HG03066 (cell line): ENCODE results near the gene STRN3.
"Not testable (repeated sequence)": the region's sequence is repeated elsewhere in the genome, so short reads cannot be mapped to it uniquely, and the experiment has no call there.

ENCODE experiments used
- ATAC-seq: cut with Tn5 transposase; IDR thresholded peaks from one replicate; pipeline ENCODE4 v1.9.1; 2021; ENCODE audit warnings: low read depth; ENCODE audit not compliant: unreplicated experiment

STRN3 gene

DNA sequence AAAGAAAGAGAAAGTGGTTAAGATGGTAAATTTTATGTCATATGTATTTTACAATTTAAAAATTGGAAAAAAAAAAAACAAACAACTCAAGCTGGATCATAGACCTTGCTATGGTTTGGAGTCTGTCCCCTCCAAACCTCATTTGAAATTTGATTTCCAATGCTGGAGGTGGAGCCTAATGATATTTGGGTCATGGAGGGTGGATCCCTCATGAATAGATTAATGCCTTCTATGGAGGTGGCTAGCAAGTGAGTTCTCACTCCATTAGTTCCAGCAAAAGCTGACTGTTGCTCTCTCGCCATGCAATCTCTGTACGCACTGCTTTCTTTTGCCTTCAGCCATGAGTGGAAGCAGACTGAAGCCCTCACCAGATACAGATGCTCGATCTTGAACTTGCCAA is 22.9 kb downstream of the STRN3 start:
- no peak for ATAC-seq

DNA sequence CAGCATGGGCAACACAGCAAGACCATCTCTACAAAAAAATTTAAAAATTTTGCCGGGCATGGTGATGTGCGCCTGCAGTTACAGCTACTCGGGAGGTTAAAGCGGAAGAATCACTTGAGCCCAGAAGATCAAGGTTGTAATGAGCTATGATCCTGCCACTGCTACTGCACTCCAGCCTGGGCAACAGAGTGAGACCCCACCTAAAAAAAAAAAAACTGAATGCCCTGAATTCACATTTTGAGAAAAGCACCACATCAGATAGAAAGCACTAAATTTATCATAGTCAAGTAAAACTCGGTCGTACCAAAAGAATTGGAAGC is 24.9 kb downstream of the STRN3 start:
- no peak for ATAC-seq

DNA sequence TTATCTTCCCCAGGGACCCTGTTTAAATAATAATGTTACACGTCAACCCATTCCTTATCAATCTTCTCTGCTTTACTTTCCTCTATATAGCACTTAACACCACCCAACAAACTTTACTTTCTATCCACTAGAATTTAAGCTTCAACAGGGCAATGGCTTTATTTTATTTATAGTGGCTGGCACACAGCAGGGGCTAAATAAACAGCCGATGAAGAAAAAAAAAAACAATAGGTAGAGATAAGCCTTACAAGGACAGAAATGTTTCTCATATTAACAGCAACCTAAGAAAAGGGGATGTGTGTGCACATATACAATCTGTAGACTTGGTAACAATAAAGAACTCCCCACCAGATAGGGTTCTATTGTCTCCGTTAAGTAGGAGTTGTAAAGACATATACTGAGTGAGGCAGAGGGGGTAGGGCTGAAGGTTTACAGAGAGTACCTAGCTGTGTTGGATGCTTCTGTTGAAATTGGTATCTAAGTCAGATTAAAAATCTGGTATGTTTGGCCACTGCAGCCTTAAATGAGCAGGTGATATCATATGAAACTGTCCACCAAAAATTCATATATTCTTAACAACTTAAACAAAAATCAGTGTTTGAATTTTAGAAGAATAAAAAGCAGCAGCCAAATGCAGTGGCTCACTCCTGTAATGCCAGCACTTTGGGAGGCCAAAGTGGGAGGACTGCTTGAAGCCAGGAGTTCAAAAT is 25.4 kb downstream of the STRN3 start:
- ATAC-seq, result no peak

DNA sequence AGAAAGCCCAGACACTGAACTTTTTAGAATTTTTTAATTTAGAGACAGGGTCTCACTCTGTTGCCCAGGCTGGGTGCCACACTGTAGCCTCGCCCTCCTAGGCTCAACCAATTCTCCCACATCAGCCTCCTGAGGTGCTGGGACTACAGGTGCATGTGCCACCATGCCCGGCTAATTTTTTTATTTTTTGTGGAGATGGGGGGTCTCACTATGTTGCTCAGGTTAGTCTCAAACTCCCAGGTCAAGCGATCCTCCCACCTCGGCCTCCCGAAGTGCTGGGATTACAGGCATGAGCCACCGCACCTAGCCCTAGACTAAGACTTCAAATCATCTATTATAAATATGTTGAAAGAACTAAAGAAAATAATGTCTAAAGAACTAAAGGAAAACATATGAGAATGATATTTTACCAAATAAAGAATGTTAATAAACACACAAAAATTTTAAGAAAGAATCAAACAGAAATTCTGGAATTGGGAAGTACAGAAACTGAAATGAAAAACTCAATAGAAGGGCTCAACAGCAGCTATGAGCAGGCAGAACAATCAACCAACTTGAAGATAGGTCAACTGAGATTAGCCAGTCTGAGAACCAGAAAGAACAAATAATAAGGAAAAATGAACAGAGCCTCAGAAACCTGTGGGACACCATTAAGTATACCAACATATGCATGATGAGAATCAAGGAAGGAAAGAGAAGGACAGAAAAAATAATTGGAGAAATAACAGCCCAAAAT is 27.0 kb downstream of the STRN3 start:
- ATAC-seq, result no peak

DNA sequence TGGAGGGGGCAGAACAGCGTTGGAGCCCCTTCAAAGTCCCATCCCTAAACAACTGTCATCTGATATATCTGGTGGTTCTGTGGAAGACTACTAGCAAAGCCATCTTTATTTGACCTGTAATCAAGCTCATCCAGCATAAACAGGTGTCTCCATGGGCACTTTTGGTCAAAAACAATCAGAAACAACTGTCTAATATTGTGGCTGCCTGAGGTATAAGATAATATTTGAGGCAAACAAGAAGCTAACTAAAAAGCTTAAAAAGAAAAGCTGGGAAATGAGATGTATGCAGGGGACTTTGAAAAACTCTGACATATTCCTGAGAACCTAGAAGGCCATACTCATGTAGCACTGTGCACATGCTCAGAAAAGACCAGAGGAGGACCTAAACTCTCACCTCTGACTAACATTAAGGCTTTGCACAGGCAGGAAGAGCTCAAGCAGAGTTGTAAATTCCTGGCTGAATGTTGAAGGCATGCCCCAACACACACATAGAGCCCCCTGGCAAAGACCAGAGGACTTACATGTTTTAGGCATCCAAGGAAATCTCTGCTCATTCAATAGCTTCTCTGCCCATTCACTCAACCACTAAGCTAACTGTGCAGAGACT is 28.0 kb downstream of the STRN3 start:
- ATAC-seq, result no peak

DNA sequence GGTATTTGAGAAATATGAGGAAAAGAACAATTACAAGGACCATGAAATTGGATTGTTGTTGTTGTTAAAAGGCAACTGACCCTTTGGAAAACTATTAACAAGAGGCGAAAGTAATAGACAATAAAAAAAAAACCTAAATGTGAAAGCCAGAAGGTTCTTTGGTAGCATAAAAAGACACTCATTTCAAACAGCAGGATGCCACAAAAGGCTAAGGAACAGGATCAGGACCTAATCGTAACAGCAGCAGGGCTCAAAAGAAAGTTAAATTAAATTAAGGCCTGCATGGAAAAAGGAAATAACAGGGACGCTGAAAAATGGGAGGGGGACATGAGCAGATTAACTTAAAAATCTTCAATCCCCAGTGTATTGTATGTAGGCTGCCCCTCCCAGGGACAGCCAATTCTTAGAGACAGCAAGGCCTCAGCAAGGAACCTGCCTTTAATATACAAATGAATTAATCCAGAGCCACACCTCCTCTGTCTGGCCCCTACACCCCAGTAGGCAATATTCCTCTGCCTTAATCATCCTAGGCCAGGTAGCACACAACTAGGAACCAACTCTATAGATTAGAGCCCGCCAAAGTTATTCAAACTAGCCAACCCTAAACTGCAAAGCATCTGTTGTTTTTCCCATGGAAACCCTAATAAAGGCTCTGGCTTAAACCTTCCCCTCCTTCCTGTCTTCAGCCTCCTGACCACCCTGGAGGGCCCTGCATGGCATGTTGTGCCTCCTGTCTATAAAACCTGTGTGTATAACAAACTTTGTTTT is 29.1 kb downstream of the STRN3 start:
- no peak for ATAC-seq

DNA sequence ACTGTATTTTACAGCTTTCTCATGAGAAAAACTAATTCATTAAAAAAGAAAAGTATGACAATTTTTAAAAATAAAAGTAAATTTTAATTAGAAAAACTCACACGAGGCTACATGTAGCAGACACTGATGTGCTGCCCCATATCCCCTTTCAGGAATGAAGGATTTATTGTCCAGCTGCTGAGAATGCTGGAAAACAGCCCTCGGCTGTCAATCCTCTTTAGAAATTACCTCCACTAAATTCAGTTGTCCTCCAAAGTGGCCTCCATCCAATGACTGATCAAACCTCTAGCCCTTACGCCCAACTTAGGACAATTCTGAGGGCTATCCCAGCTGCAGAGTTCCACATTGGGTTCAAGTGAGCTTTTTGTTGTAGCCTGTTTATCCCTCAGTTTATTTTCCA is 30.5 kb downstream of the STRN3 start:
- ATAC-seq, result no peak

DNA sequence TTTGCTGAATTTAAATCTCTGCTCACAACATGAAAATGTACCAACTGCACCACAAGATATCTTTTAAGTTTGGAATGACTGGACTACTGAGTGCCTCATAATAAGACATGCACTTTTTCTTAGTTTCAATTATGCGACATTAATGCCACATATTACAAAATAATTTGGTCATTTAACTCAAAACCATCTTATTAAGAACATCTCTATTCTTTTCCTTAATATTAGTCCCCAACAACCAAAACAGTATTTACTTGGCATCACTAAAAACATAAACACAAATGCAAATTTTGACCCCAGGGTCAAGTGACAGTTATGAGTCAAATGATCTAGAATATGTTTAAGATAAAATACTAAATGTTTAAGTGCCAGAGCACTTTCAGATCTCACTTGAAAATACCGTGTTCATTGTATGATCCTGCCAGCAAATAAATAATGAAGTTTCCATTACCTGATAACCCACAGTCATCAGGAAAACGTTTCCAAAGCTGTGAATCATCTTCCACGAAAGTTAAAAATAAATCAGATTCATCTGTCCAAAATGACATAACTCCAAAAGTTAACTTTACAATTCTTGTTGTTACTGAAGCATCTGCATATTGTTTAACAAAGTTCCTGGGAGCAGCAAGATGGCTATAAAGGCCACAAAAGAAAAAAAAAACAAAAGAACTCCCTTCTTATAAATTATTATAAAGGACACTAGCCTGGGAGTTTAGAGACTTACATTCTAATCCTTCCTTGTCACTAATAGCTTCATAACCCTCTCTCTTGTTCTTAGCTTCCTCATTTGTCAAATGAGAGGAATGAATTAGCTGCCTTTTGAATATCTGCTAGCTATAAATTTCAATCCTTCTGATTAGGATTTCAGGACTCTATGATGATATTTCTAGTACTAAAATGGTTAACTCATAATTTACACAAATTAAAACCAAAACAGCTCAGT is 31.2 kb downstream of the STRN3 start:
- no peak for ATAC-seq

DNA sequence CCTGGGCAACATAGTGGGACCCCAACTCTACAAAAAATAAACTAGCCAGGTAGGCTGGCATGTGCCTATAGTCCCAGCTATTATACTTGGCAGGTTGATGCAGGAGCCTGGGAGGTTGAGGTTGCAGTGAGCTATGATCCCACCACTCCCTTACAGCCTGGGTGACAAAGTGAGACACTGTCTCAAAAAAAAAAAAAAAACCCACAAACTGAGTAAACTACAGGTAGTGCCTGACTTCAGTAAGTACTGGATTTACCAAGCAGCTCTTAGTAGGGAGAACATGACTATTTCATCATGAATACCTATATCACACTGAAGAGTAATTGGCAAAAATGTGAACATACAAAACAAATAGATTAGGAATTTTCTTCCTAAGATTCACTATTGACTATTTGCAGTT is 33.1 kb downstream of the STRN3 start:
- no peak for ATAC-seq

DNA sequence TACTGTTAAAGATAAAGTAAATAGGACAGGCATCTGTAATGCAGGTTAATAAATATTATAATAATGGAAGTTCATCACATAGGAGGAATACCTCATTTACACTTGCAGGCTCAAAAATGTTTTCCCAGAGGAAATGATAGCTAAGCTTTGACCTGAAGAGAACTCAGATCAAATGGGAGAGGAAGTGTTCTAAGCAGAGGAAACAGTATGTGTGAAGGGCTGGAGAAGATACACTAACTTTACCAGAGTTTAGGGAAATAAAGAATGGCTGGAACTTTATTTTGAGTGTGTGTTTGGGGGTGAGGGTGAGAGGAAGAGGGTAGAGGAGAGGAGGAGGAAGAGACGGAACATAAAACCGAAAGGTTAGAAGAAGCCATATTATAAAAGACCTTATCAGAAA is 34.8 kb downstream of the STRN3 start:
- no peak for ATAC-seq

DNA sequence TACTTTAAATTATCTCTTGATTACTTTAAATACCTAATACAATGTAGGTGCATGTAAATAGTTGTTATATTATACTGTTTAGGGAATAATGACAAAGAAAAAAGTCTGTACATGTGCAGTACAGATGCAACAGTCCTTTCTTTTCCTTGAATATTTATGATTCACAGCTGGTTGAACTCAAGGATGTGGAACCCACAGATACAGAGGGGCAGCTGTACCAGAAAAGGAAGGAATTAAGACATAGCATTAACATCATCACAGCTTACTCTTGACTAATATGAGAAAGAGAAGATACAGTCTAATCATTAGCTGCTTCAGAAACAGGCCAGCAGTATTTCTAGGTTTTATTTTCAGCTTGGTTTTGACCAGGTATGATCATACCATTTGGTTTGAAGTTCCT is 35.4 kb downstream of the STRN3 start:
- no peak for ATAC-seq

DNA sequence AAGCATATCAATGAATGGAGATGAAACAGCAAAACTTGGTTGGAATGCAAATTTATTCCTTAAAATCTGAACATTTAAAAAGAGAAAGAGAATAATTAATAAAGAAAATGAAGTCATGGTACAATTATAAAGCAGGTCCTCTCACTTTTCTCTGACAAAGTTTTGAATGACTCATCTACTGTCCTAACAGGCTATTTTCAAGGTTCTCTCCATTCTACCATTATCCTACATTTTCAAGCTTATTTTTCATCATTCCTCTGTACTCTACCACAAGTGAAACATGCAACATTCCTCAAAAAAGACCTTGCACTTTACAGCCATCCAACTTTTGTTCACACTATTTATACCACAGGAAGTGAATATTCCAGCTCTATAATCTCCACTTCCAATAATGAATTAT is 37.7 kb downstream of the STRN3 start:
- no peak for ATAC-seq

DNA sequence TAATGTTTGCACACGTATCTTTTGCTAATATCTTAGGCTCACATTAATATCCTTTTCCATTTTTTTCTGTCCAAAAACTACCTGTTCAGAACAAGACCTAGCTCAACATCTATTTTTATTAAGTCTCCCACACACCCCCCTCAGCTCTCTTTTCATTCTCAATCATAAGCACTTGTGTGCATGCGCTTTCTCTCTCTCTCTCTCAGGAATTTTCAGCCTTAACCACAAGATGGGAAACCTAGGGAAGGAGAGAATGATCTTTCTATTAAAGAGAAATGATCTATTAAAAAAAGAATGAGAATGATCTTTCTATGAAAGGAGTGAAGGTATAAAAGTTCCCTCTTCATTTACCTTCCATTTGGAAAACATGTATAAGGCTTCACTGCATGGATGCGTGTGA is 40.4 kb downstream of the STRN3 start:
- no peak for ATAC-seq

DNA sequence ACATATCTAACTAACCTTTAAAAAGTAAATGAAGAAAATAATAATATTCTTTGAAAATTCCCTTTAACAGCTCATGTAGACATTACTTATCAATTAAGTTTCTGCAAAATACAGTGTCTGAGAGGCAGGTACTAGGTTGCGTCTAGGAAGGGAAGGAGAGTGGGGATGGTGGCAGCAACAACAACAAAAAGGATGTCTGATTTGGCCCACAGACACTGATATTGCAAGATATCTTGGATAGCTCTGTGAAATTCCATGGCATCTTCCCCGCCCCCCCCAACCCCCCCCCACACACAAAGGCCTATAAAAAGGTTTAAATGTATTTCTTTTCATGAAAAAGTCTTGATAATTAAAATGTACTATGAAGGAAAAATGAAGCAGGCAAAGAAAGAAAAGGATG is 42.3 kb downstream of the STRN3 start:
- ATAC-seq, result no peak

DNA sequence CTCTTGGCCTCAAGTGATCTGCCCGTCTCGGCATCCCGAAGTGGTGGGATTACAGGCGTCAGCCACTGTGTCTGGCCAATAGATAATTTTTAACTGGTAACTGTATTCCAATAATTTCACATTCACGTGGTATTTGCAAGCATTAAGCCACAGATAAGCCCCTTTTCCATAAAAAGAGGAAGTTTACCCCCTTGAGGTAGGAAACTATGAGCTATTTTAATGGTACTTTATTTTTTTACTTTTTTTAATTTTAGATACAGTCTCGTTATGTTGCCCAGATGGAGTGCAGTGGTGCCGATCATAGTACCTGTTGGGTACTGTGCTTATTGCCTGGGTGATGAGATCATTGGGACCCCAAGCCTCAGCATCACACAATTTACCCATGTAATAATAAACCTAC is 43.6 kb downstream of the STRN3 start:
- ATAC-seq, result no peak

DNA sequence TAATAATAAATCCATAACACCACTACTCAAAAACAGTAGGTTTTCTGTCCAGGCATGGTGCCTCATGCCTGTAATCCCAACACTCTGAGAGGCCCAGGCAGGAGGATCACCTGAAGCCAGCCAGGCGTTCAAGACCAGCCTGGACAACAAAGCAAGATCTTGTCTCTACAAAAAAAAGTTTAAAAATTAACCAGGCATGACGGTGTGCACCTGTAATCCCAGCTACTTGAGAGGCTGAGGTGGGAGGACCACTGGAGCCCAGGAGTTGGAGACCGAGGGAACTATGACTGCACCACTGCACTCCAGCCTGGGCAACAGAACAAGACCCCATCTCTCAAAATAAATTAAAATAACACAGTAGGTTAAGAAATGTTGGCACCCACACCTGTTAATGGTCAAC is 45.2 kb downstream of the STRN3 start:
- no peak for ATAC-seq

DNA sequence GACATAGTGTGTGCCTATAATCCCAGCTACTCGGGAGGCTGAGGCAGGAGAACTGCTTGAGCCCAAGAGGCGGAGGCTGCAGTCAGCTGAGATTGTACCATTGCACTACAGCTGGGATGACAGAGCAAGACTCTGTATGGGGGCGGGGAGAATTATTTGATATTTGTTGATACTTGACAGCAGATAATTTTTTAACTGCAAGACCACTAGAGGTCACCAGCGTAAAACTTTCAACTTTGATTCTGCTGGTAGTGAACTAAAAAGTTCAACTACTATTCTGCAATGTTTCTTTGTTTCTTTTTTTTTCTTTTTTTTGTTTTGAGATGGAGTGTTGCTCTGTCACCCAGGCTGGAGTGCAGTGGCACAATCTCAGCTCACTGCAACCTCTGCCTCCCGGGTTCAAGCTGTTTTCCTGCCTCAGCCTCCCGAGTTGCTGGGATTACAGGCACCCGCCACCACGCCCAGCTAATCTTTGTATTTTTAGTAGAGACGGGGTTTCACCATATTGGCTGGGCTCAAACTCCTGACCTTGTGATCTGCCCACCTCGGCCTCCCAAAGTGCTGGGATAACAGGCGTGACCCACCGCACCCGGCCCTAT is 46.0 kb downstream of the STRN3 start:
- not testable (repeated sequence) for ATAC-seq

DNA sequence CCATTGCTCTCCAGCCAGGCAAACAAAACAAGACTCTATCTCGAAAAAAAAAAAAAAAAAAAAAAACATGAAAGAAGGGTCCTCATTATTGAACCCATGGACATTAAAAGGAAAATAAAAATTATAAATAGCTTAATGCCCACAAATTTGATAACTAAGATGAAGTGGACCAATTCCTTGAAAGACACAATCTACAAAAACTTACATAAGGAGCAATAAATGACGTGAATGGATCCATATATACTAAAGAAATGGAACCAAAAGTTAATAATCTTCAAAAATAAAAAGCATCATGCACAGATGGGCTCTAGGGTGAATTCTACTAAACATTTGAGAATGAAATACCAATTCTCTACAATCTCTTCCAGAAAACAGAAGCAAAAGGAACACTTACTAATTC is 48.4 kb downstream of the STRN3 start:
- ATAC-seq, result no peak

DNA sequence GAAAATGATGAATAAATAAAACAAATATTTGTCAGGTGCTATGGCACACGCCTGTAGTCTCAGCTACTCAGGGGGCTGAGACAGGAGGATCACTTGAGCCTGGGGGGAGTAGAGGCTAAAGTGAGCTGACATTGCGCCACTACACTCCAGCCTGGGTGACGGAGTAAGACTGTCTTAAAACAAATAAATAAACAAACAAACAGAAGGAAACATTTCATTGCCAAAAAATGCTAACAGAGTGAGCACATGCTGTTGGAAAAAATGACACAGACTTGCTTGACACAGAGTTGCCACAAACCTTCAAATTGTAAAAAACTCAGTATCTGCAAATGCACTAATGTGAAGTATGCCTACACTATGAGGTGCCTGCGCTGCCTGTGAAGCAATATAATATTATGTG is 51.6 kb downstream of the STRN3 start:
- ATAC-seq, result no peak
